Activated naive CD4-positive, alpha-beta T cell treated with Interleukin-2 at 50 U/mL for 16 hours (primary cell): ENCODE data around the gene NPB.

Source experiments
- DNase-seq: peaks from one replicate; pipeline ENCODE4 v3.0.0-alpha.2; 2020

The NPB gene

DNA sequence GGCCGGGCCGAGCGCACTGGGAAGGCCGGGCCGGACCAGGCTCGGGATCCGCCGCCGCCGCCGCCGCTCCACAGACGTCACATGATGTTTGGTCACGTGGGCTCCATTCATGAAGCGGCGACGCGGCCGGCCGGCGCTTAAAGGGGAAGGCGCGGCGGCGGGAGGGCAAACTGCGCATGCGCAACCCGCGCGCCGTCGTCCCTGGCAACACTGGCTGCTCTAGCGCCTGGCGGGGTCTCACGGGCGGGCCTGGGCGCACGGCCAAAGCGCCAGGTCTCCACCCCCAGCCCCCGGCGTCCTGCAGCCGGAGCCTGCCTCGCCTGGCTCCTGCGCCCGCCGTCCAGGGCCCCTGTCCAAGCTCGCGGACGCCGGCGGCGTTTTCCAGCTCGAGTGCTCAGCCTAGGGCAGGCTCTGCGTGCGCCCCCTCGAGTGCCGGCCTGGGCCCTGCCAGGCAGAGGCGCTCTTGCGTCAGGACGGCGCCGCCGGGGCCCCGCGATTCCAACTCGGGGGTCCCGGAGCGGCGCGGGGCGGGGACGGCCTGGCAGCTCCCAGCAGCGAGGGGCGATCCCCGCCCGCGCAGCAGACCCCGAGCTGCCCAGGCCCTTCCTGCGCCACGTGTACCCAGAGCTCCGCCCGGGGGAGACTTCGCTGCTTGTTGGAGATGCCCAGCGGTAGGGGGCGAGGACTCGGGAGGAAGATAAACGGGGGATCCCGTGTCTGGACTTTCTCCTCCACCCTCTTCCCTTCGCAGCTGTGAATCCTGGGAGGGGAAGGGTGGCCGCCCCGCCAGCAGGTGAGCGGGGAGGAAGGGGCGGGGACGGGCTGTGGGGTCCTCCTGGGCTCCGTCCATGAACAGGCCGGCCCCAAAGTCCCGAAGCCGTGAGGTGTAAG, 25.9 kb downstream of the NPB start, which contains the start of gene MAFG:
Gene MAFG, minus strand, starts transcription at position 83 of the 891 bp plus-strand sequence. CDS start 4,550 bp downstream, outside the sequence.
- DNase-seq: peak; percentile 89

DNA sequence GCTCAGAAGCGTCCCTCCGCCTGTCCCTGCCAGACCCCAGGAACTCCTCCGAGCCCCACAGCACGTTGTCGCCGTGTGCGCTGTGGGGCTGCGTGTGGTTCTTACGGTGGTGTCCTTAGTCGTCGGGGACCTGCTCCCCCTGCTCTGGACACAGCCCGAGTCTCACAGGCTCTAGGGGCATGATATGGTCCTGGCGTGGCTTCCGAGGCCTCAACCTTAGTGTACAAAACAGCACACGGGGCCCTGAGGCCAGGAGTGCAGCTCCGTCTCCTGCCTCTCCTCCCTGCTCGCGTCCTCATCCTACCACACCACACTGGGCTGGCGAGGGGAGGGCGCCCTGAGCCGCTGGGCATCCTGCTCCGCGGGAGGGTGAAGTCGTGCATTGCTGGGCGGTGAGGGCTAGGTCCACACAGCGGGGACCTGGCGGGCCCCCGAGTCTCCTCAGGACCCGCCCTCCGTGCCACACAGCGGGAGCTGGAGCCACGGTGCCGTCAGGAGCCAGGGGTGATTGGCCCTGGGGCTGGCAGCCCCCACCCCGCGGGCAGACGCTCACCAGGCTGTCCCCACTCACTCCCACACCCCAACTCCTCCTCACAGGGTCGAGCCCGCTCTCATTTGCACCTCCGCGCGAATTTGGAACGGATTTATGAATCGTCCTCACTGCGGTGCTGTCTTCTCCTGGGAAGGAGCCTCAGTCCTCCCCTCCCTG, 26.7 kb downstream of the NPB start:
- DNase-seq: no peak

GRCh38 chr17:81929253-81930141, 27.5 kb downstream of the NPB start:
- no peak for DNase-seq

DNA sequence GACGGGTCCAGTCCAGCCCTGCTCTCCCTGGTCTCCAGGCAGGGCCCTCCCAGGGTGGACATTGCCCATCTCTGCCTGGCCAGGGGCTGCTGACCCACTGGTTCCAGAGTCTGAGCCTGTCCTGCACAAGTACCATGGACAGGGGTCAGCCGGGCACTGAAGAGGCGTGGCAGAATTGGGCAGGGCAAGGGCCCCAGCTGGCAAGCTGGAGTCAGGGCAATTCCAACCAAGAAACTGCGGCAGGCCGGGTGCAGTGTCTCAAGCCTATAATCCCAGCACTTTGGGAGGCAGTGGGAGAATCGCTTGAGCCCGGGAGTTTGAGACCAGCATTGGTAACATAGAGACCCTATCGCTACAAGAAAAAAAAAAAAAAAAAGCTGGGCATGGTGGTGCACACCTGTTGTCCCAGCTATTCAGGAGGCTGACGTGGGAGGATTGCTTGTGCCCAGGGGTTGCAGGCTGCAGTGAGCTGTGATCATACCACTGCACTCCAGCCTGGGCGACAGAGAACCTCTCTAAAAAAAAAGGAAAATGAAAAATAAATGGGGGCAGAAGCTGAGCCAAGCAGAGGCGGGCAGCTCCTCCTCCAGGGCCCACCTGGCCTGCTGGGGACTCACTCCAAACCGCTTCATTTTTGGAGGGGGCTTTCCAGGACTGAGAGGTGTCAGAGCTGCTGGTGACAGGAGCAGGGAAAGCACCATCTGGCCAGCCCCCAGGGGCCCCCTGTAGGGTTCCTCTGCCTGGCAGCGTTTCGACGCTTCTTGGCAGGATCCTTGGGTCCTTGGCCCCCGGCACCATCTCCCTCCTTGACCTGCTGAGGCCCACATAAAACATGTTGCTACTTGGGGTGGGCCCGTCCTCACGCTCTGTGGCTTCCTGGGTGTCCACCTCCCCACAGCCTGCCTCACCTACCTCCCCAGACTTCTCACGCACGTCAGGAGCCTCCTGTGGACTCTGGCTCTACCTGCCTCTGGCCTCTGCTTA, 28.4 kb downstream of the NPB start:
- no peak for DNase-seq

- no peak for DNase-seq
These were observed 29.1 kb downstream of the NPB start for GRCh38 chr17:81931189-81931556.

- no peak for DNase-seq
These were observed 29.7 kb downstream of the NPB start for GRCh38 chr17:81931557-81932332.

DNA sequence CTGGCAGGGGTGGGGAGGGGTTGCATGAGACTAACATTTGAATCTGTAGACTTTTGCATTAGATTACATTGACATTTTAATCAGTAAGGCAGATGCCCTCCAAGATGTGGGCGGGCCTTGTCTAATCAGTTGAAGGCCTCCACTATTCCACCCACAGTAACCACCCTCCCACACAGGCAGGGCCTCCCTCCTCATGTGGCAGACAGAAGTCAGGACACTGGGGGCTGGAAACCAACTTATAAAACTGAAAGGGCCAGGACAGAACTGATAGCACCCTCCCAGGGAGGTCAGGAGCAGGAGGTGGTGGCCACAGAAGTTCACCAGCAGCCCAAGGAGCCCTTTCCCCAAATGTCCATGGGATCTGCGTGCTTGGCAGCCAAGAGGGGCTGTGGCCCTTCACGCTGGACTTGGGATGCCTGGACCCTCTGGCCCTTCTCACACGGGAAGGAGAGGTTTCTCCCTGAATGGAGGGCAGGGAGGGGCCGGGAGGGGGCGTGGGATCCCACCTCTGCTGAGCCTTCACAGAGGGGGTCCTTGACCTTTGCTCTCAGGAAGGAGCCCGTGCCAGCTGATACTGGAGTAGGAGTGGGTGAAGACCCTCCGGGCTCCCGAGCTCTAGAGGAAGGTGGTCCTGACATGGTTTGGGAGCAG, 30.4 kb downstream of the NPB start:
- no peak for DNase-seq

GRCh38 chr17:81933178-81933699, 31.2 kb downstream of the NPB start:
- no peak for DNase-seq

- DNase-seq: no peak
These were observed 32.2 kb downstream of the NPB start for GRCh38 chr17:81934098-81934757.

DNA sequence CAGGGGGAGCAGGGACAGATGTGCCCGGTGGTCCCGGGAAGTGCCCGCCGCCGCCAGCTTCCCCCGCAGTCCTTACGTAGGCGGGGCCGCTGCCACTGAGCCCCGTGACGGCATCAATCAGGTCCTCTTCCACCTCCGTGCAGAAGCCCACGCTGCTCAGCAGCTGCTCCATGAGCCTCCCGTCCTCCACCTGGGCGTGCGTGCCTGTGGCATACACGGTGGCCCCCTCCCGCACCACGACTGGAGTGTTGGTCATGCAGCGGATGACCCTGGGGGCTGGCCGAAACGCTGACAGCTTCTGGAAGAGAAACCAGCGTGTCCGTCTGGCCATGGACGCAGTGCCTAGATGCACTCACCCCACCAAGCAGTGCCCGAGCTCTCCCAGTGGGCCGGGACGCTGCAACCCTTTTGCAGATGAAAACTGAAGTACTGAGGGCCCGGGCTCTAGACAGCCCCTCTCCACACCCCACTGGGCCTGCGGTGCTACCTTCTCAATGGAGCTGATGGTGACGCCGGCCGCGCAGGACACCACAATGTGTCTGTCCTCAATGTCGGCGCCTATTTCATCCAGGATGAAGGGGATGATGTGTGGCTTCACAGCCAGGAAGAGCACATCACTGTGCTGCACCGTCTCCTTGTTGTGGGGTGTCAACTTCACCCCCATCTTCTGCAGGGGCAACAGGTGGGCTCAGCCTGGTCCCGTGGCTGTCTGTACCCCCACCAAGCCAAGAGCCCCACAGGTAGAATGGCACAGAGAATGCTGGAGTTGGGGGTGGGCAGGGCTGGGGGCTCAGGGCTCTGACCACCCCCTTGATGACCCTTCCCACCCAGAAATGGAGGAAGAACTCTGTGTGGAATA, 33.0 kb downstream of the NPB start:
- no peak for DNase-seq

- no peak for DNase-seq
These were observed 33.7 kb downstream of the NPB start for GRCh38 chr17:81935709-81936084.

GRCh38 chr17:81939218-81939617, 37.2 kb downstream of the NPB start:
- DNase-seq: no peak

DNA sequence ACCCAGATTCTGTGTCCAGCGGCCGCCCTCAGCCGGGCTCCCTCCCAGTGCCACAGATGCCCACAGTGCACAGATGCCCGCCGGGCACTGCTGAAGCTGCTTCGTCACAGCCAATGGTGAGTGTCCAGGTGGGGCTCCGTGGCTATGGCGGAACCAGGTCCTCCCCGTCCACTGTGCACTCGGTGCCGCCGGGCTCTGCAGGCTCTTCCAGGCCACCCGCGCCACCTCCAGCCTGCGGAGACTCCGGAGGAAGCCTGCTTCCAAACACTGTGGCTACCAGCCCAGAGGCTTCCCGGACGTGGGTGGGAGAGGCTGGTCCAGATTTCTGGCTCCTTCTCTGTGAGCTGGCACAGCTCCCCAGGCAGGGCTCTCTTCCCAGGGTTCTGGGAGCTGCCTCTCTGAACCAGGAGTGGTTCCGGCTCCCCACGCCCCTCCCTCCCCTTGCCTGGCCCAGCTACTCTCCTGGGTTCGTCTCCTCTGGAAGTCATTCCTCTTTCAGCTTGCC, 37.9 kb downstream of the NPB start:
- no peak for DNase-seq

DNA sequence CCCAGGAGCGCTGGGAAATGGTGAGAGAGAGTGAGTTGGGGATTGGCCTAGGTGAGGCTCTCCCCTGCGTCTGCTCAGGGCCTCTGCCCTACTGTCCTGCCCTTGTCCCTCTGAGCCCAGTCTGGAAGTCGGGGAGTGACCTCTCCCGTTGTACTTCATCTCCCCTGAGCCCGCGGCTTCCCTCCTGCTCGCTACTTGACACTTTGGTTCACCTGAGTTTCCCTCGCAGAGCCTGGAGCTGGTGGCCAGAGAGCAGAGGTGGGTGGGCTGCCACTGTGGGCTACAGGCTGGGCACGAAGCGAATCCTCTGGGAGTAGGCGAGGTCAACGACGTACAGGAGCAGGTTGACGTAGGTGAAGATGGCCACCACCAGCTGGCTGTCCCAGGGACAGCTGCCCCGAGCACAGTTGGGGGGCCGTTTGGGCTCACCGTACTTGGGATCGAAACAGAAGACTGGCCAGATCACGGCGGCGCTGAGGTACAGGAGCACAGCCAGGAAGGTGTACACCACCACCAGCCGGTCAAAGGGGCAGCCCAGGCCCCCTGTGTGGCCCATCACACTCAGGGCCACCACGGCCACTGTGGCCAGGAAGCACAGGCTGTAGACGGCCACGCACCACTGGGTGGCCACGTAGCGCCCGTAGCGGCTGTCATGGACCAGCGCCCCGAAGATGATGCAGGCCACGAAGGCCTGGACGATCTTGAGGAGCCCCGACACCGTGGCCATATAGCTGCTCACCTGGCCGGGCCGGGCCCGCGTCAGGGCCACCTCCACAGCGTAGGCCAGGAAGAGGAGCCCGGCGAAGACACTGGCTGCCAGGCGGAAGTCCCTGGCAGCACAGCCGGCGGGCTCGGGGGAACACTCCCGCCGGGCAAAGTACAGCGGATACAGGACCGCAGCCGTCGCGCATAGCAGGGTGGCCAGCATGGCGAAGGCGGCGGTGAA, 38.8 kb downstream of the NPB start:
- no peak for DNase-seq

DNA sequence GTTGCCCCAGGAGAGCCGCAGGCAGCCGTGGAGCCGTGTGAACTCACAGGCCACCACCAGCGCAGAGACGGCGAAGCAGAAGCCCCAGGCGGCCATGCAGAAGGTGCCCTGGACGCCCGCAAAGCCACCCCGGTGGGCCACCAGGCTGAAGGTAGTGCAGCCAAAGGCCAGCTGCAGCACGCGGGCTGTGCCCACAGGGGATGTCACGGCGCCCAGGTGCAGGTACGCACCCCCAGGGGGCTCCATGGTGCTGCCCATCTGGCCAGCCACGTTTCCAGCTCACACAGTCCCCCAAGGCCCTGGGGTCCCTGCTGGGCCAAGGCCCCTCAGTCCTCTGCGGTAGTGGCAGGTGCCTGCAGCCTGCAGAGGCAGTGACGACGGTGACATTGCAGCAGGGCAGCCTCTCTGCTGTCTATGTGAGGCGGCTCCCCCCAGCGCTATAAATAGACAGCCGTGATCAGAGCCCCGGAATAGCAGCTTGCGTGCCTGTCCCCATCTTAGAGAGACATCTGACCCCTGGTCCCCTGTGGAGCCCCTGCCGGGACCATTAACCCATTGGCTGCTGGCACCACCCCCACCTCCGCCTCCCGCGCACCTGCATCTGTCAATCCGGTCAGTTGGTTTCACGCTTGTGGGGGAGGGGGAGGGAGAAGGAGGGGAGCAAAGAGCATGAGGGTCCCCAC, 39.6 kb downstream of the NPB start:
- no peak for DNase-seq

DNA sequence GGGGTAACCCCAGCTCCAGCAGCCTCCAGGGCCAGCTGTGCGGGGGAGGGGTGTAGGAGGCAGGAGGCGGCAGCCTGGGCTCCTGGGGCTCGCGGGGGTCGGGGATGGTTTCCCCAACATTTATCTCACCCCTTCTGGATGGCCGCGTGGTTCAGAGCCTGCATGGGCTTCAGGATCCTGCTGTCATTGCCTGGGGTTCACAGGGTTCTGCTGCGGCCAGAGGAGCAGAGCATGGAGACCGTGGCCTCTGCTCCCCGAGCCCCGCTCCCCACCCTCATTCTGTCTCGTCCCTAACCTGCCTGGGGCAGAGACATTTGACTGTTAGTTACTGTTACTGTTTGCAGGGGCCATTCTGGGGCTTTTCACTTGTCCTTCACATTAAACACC, 40.1 kb downstream of the NPB start:
- no peak for DNase-seq

GRCh38 chr17:81944858-81945257, 42.8 kb downstream of the NPB start:
- no peak for DNase-seq
